Right lobe of liver (tissue), 4 donors: Measurements from ENCODE around the gene KRTAP10-1.

Experiments used
- POLR2A ChIP-seq: fragments of 450-650 bp; IDR thresholded peaks from one replicate; pipeline ENCODE4 v1.6.1; 2017; ENCODE audit warnings: antibody characterized with exemption, mild to moderate bottlenecking
- TF ChIP-seq, protein P1 (sequence below), 4 donors: fragments of 200-600 bp in 3 of 4; fragments of 450-650 bp in 1 of 4; IDR thresholded peaks; one replicate each; pipeline versions ENCODE4 v1.5.1 to v1.8.0; 2016 to 2022; ENCODE audit warnings: antibody characterized with exemption in 4 of 4, mild to moderate bottlenecking in 2 of 4
- donor health status: DM: no; HTN: no; CAD: no.
- donor health status: DM: no; HTN: no; CAD: no.
- donor health status: DM: no; HTN: yes; CAD: no.

DNA sequence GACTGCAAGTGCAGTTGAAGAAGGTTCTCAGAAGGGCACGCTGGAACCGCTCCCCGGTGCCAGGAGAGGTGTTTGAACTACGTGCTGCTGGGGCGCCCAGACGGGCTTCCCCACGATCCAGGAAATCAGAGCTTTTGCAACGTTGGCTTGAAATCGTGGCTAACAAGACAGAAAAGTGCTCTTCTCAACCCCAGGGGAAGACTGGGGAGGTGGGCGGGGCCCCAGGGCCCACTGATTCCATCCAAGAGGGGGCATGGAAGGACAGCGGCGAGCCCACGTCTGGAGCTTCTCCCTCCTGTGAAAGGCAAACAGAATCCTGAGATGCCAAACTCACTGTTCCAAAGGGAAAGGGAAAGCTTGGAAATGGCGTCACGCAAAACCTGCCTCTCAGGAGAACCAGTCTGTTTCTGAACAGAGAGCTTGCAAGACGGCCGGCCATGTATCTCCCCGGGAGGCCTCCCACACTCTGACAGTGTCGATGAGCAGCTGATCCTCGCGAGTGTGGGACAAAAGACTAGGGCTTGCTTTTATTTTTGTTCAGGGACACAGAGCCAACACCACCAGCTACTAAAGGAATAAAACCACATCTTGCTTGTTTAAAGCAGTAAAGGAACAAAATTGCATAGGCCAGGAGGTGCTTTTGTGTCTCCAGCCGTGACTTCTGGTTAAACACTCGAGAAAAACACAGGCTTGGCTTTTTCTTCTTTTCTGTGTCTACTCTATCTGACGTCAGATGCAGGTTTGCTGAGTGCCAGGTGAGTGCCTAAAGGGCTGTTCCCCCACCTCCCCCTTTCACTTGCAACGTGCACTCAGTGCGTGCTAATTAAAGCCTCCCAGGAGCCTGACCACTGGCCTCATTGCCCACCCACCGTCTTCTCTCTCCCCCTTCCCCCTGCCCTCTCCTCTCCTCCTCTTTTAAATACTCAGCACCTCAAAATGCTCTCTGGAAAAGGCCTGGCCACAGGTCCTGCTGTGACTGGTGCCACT is 43.1 kb downstream of the KRTAP10-1 start:
- TF ChIP-seq, protein P1, sequence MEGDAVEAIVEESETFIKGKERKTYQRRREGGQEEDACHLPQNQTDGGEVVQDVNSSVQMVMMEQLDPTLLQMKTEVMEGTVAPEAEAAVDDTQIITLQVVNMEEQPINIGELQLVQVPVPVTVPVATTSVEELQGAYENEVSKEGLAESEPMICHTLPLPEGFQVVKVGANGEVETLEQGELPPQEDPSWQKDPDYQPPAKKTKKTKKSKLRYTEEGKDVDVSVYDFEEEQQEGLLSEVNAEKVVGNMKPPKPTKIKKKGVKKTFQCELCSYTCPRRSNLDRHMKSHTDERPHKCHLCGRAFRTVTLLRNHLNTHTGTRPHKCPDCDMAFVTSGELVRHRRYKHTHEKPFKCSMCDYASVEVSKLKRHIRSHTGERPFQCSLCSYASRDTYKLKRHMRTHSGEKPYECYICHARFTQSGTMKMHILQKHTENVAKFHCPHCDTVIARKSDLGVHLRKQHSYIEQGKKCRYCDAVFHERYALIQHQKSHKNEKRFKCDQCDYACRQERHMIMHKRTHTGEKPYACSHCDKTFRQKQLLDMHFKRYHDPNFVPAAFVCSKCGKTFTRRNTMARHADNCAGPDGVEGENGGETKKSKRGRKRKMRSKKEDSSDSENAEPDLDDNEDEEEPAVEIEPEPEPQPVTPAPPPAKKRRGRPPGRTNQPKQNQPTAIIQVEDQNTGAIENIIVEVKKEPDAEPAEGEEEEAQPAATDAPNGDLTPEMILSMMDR (IDR thresholded peaks at IDR 0.05): no peak
- no peak for TF ChIP-seq POLR2A
